Activated CD4-positive, alpha-beta T cell treated with anti-CD3 and anti-CD28 coated beads, Interleukin-2, amount 10 ng/mL, durations not matched to agents 24 days and 14 days (primary cell): Measurements from ENCODE around the gene FUT8. TPM values are rescaled to one million over a fixed set of nuclear protein-coding genes. Genes with fewer than 3 reads are reported as not detected.

Experiments
- DNase-seq: peaks from one replicate; pipeline ENCODE4 v3.0.0; 2022
- H3K27ac Mint-ChIP-seq: one replicate; pipeline ENCODE4 v1.8.0; 2022; ENCODE audit warnings: mild to moderate bottlenecking, mixed read lengths
- H3K27me3 Mint-ChIP-seq: one replicate; pipeline ENCODE4 v1.8.0; 2022; ENCODE audit warnings: mixed read lengths
- H3K36me3 Mint-ChIP-seq: one replicate; pipeline ENCODE4 v1.8.0; 2022; ENCODE audit warnings: low read depth, mild to moderate bottlenecking, mixed read lengths
- H3K4me1 Mint-ChIP-seq: one replicate; pipeline ENCODE4 v1.8.0; 2021; ENCODE audit warnings: mixed read lengths
- H3K4me3 Mint-ChIP-seq: one replicate; pipeline ENCODE4 v1.8.0; 2022; ENCODE audit warnings: mild to moderate bottlenecking, moderate library complexity, mixed read lengths
- H3K9me3 Mint-ChIP-seq: one replicate; pipeline ENCODE4 v1.8.0; 2021; ENCODE audit warnings: mixed read lengths
- intact Hi-C: fragments of 100-400 bp; cut with micrococcal nuclease; formaldehyde crosslinking; loops from one replicate; pipeline ENCODE4 v1.15.1; 2023
- total RNA-seq: library from RNA; stranded (reverse); gene quantifications from 2 replicates; pipeline ENCODE4 v1.2.3, GENCODE V29; 2022

The FUT8 gene
- total RNA-seq, 1 donor from 2014 or later: 137 TPM

DNA sequence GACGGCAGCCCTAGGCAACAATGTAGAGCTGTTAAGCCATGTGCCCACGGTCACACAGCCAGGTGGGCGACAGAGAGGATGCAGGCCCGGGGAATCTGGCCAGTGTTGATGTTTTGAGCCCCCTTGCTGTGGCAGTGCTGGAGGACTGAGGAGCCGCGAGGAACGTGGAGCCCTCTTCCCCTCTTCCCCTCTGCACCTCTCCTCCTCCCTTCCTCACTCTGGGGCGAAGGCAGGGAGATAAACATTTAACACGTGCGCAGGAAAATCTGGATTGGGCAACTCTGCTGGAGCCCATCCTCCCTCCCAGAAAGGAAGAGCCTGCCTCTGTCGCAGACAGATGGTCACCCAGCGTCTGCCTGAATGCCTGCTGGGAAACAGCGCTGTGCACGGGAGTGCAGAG, 376.8 kb downstream of the FUT8 start:
- Mint-ChIP-seq H3K36me3 (no peaks in the 10 kb centered on the region), H3K27ac (no peak overlapping the region), H3K4me1 (no peaks in the 10 kb centered on the region), H3K9me3 (no peaks in the 10 kb centered on the region), H3K4me3 (no peak overlapping the region), H3K27me3 (peaks cover 29% of the 10 kb centered on the region)
- intact Hi-C loops: no loop called here
- DNase-seq: no peak

DNA sequence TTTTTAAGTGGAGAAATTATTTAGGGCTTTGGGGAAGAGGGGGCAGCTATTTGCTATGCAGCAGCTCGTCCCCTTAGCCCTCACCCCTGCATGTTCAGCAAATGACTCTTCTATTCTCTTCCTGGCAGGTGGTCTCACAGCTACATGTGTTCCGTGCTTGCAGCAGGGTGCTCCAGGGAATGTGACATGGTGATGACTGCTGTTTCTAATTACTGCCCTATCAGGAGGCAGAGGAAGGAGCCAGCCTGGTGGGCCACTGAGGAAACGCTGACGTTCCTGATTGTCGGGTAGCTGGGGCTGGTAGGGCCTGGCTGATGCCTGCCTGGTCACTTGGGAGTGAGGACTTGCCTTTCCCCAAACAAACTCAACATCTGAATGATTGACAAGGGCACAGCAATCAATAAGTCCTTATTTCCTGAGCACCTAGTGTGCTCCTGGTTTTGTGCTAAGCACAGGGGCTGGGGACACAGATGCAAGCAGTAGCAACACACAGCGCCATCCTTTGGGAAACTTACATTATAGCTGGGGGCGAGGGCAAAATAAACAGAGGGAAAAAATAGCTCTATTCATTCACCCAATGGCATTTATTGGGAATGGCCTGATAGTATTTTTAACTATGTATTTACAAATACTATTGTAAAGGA, 377.8 kb downstream of the FUT8 start:
- intact Hi-C loops: no loop called here
- no peaks in the 10 kb centered on the region for H3K36me3 Mint-ChIP-seq
- no peak overlapping the region for H3K27ac Mint-ChIP-seq
- no peak overlapping the region for H3K4me3 Mint-ChIP-seq
- H3K27me3 Mint-ChIP-seq: peaks cover 21% of the 10 kb centered on the region
- DNase-seq: no peak
- H3K9me3 Mint-ChIP-seq: no peaks in the 10 kb centered on the region
- no peaks in the 10 kb centered on the region for H3K4me1 Mint-ChIP-seq

DNA sequence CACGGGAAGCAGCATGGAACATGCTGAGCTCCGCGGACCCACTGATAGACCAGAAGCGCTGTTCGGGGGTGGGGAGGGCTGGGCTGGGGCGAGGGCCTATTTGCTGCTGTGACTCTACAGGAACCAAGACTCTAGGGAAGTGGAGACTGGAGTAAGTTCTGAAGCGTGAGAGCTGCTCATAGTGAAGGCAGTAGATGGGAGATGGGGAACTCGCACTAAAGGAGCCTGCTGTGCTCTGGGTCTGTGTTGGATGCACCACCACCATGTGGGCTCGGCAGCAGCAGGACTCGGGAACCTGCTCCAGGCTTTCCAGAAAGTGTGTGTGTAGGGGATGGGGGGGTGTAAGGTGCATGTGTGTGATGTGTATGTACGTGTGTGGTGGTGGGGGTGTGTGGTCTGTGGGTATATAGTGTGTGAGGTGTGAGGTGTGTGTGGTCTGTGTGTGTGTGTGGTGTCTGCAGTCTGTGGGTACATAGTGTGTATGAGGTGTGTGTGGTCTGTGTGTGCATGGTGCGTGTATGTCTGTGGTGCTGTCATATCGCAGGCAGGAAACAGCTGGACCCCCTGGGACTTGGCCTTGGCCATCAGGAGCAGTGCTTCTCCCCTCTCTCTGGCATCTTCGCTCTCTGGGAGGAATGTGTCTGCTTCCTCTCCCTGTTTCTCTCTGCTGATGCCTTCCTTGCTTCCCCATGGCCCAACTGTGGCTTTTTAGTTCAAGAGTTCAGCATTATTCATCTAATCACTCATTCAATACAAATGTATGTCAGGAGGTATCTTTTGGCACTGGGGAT, 378.9 kb downstream of the FUT8 start:
- H3K27ac Mint-ChIP-seq: no peak overlapping the region

DNA sequence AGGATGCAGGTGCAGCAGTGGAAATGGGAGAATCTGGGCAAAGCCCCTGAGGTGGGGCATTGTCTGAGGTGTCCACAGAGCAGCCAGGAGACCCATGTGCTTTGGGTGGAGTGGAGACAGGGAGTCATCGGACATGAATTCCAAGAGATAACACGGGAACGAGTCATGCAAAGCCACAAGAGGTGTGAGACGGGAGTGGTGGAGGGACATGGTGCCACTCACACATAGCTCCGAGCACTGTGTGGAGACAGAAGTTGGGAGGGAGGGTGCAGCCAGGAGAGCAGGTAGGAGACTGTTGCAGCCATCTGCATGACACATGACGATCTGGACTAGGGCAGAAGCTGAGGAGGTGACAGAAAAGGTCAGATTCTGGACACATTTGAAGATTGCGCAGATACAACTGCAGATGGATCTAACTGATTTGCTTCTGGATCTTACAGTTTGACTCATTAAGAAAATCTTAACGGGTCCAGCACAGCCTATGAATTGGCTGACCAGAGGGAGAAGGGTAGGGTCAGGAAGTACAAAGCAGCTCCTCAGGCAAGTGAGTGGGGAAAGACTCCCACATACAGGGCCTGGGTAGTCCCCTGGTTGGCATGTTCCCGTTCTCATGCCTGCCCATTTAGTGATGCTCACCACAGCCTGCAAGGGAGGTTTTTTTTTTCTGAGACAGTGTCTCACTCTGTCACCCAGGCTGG, 379.8 kb downstream of the FUT8 start:
- Mint-ChIP-seq H3K36me3 (no peaks in the 10 kb centered on the region), H3K27ac (no peak overlapping the region), H3K27me3 (peaks cover 12% of the 10 kb centered on the region), H3K4me1 (no peaks in the 10 kb centered on the region), H3K4me3 (no peak overlapping the region), H3K9me3 (no peaks in the 10 kb centered on the region)
- intact Hi-C loops: no loop called here
- DNase-seq: no peak

More for the DNA sequence above, 378.9 kb downstream of the FUT8 start:
- no peaks in the 10 kb centered on the region for H3K9me3 Mint-ChIP-seq
- intact Hi-C loops: no loop called here
- peaks cover 15% of the 10 kb centered on the region for H3K27me3 Mint-ChIP-seq
- no peak for DNase-seq
- H3K36me3 Mint-ChIP-seq: no peaks in the 10 kb centered on the region
- no peak overlapping the region for H3K4me3 Mint-ChIP-seq
- H3K4me1 Mint-ChIP-seq: no peaks in the 10 kb centered on the region
